ENCODE results near the gene MTHFSD. TPM values are rescaled to one million over a fixed set of nuclear protein-coding genes. Genes with fewer than 3 reads are reported as not detected.

The MTHFSD gene
- total and polyA plus RNA-seq, 2 of the 8 experiments (the other 6 are each of a cell fraction or from before 2014, with no cell fraction given), result 7.1 to 9.8 TPM

DNA sequence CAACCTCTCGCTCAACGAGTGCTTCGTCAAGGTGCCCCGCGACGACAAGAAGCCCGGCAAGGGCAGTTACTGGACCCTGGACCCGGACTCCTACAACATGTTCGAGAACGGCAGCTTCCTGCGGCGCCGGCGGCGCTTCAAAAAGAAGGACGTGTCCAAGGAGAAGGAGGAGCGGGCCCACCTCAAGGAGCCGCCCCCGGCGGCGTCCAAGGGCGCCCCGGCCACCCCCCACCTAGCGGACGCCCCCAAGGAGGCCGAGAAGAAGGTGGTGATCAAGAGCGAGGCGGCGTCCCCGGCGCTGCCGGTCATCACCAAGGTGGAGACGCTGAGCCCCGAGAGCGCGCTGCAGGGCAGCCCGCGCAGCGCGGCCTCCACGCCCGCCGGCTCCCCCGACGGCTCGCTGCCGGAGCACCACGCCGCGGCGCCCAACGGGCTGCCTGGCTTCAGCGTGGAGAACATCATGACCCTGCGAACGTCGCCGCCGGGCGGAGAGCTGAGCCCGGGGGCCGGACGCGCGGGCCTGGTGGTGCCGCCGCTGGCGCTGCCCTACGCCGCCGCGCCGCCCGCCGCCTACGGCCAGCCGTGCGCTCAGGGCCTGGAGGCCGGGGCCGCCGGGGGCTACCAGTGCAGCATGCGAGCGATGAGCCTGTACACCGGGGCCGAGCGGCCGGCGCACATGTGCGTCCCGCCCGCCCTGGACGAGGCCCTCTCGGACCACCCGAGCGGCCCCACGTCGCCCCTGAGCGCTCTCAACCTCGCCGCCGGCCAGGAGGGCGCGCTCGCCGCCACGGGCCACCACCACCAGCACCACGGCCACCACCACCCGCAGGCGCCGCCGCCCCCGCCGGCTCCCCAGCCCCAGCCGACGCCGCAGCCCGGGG lies 12.9 kb upstream of the MTHFSD start:
- no peak overlapping the region for H3K23ac ChIP-seq (ENCODE audit: insufficient read length)
- FAIRE-seq, result no peak
- peaks cover 2% of the 10 kb centered on the region; the same call in 1 of the 2 replicates for H3K23me2 ChIP-seq (ENCODE audit: low read depth, low read length)
- no peak overlapping the region for H2BK5ac ChIP-seq (ENCODE audit: low read depth, low read length)
- no peak overlapping the region for H3K4ac ChIP-seq (replicated peaks; ENCODE audit: insufficient read length, low read depth, low read length)
- no peak overlapping the region for H2BK15ac ChIP-seq (ENCODE audit: low read length)
- no peak overlapping the region for H4K91ac ChIP-seq (replicated peaks; ENCODE audit: insufficient read length, low read length)
- H2AK5ac ChIP-seq (ENCODE audit: low read depth, low read length), result no peak overlapping the region
- CTCF ChIA-PET (ENCODE audit: partially characterized antibody), result interaction anchor here (1.0 to 1.4 kb wide), 2 partner anchors 491 to 495 kb away, joined by 3 read pairs; no protein-coding TSS in a partner anchor
- H3K27me3 ChIP-seq (replicated peaks in 1 of 4; ENCODE audit: control insufficient read depth in 3 of 4, extremely low read depth in 1 of 4, insufficient read depth in 3 of 4, low read length in 3 of 4), result peaks cover 80 to 96% (median 88%) of the 10 kb centered on the region in 4 experiments
- H3K9ac ChIP-seq (replicated peaks in 1 of 4; ENCODE audit: extremely low read depth in 1 of 4, low read depth in 3 of 4, low read length in 3 of 4), result no peak overlapping the region
- H2BK12ac ChIP-seq (ENCODE audit: low read depth, low read length), result no peak overlapping the region
- no peak overlapping the region for H3K14ac ChIP-seq (ENCODE audit: insufficient read length)
- no peak overlapping the region for H4K5ac ChIP-seq (ENCODE audit: insufficient read length, low read depth, low read length)
- no peak overlapping the region for H2AFZ ChIP-seq (ENCODE audit: low read length)
- no peak overlapping the region for H3K56ac ChIP-seq (replicated peaks; ENCODE audit: insufficient read length, low read depth, low read length)
- H3K79me2 ChIP-seq (ENCODE audit: control insufficient read depth in 1 of 2, insufficient read depth in 2 of 2, low read length in 2 of 2), result no peaks in the 10 kb centered on the region
- H3K18ac ChIP-seq (ENCODE audit: extremely low read depth, low read length), result no peak overlapping the region
- H3K4me3 ChIP-seq (ENCODE audit: extremely low read depth in 1 of 4, insufficient read depth in 2 of 4, low read depth in 3 of 4, low read length in 4 of 4), result peak overlapping the region in 2 of 4 experiments; percentile 30 to 60; a peak in 3 of 8 replicates
- no peak overlapping the region for H2BK20ac ChIP-seq (ENCODE audit: low read length)
- peaks cover 9 to 35% (median 19%) of the 10 kb centered on the region in 4 experiments for H3K4me1 ChIP-seq (replicated peaks in 1 of 4; ENCODE audit: control insufficient read depth in 3 of 4, insufficient read depth in 4 of 4, low read length in 3 of 4)
- peak overlapping the region; percentile 57; the same call in 1 of the 2 replicates for H4K8ac ChIP-seq (ENCODE audit: extremely low read depth, insufficient read depth, low read length)
- DNase-seq (ENCODE audit: low read depth in 1 of 2, low spot score in 2 of 2), result peak in 1 of 2 experiments; percentile 75
- H4K20me1 ChIP-seq (replicated peaks in 1 of 2; ENCODE audit: control insufficient read depth in 1 of 2, insufficient read depth in 2 of 2, low read length in 2 of 2), result peaks cover 9 to 17% of the 10 kb centered on the region in 2 experiments
- H2BK120ac ChIP-seq (replicated peaks; ENCODE audit: low read depth, low read length), result no peak overlapping the region
- no peaks in the 10 kb centered on the region for H3K79me1 ChIP-seq (ENCODE audit: low read depth, low read length)
- no peaks in the 10 kb centered on the region; a peak in 1 of 4 replicates for H3K9me3 ChIP-seq (ENCODE audit: insufficient read depth in 2 of 2, low read depth in 1 of 2, low read length in 1 of 2)
- no peak overlapping the region for H3K27ac ChIP-seq (ENCODE audit: low read depth, low read length)
- POLR2A ChIA-PET (ENCODE audit: partially characterized antibody), result no interaction called here
- peak overlapping the region; percentile 56 to 67 for H3K4me2 ChIP-seq (ENCODE audit: insufficient read depth in 1 of 2, low read depth in 2 of 2, low read length in 2 of 2)
- H3K36me3 ChIP-seq (ENCODE audit: control insufficient read depth in 2 of 4, insufficient read depth in 4 of 4, low read length in 3 of 4), result peaks cover 0 to 10% (median 0%) of the 10 kb centered on the region in 4 experiments; a peak in 1 of 8 replicates
- WGBS, 2 experiments (ENCODE audit: extremely low coverage in 1 of 2, insufficient coverage in 1 of 2, insufficient read length in 1 of 2, insufficient replicate concordance in 2 of 2, low coverage in 1 of 2, low lambda C conversion rate in 2 of 2, missing lambda C conversion rate in 1 of 2), result 2% methylated on average over 80 of the region's 116 CpGs; no CpG with 5 or more reads in 1 of the 2 experiments
- TF ChIP-seq CTBP2 (IDR thresholded peaks at IDR 0.05; ENCODE audit: borderline replicate concordance, insufficient read depth, insufficient read length, low read length) (peak; percentile 26), EZH2 (IDR thresholded peaks at IDR 0.05; ENCODE audit: low read depth, low read length, severe bottlenecking) (peak; percentile 91), CHD1 (IDR thresholded peaks at IDR 0.05; ENCODE audit: low read depth, low read length) (no peak), SAP30 (IDR thresholded peaks at IDR 0.05; ENCODE audit: insufficient read depth, insufficient replicate concordance, low read length) (no peak), SUZ12 (IDR thresholded peaks at IDR 0.05; ENCODE audit: low read length) (peak; percentile 93), RNF2 (IDR thresholded peaks at IDR 0.05; ENCODE audit: borderline replicate concordance, low read depth, low read length, missing control alignments, poor library complexity, severe bottlenecking) (peak; percentile 84), CHD2 (IDR thresholded peaks at IDR 0.05; ENCODE audit: low read length) (no peak), RAD21 (IDR thresholded peaks at IDR 0.05 in 1 of 2, conservative IDR thresholded peaks at IDR 0.05 in 1 of 2; ENCODE audit: low read depth in 2 of 2, low read length in 2 of 2) (peak in 1 of 2 experiments; percentile 20; a peak in 1 of 4 replicates)
- TF ChIP-seq, protein P1, sequence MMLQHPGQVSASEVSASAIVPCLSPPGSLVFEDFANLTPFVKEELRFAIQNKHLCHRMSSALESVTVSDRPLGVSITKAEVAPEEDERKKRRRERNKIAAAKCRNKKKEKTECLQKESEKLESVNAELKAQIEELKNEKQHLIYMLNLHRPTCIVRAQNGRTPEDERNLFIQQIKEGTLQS (IDR thresholded peaks at IDR 0.05; ENCODE audit: insufficient read depth, low read depth, low read length), result no peak

Measured in H1 (cell line).